ENCODE measurements around the gene HIVEP2. TPM values are rescaled to one million over a fixed set of nuclear protein-coding genes. Genes with fewer than 3 reads are reported as not detected.
A peak's percentile ranks its signal among the peaks of the same experiment; 100 is the strongest.

The HIVEP2 gene
- total RNA-seq, 1 donor from 2014 or later = 15.2 TPM

GRCh38 chr6:142708651-142709050 lies 236.3 kb downstream of the HIVEP2 start:
- H3K27ac Mint-ChIP-seq = no peak overlapping the region
- H3K9me3 Mint-ChIP-seq = peaks cover 11% of the 10 kb centered on the region
- H3K36me3 Mint-ChIP-seq = no peaks in the 10 kb centered on the region
- H3K4me1 Mint-ChIP-seq = no peaks in the 10 kb centered on the region
- no peak overlapping the region for H3K4me3 Mint-ChIP-seq
- peaks cover 5% of the 10 kb centered on the region for H3K27me3 Mint-ChIP-seq (ENCODE audit: low read depth)
- no peak for TF ChIP-seq CTCF (IDR thresholded peaks at IDR 0.05; ENCODE audit: unreplicated experiment)
- DNase-seq (ENCODE audit: low spot score in 2 of 2, unreplicated experiment in 2 of 2) = no peak

GRCh38 chr6:142707255-142707654 lies 237.7 kb downstream of the HIVEP2 start:
- no peaks in the 10 kb centered on the region for H3K27me3 Mint-ChIP-seq (ENCODE audit: low read depth)

GRCh38 chr6:142706210-142706609 lies 238.8 kb downstream of the HIVEP2 start:
- peaks cover 4% of the 10 kb centered on the region for H3K9me3 Mint-ChIP-seq
- no peak overlapping the region for H3K27ac Mint-ChIP-seq
- H3K4me3 Mint-ChIP-seq = no peak overlapping the region
- no peak for TF ChIP-seq CTCF (IDR thresholded peaks at IDR 0.05; ENCODE audit: unreplicated experiment)
- no peaks in the 10 kb centered on the region for H3K27me3 Mint-ChIP-seq (ENCODE audit: low read depth)
- DNase-seq (ENCODE audit: low spot score in 2 of 2, unreplicated experiment in 2 of 2) = no peak
- H3K36me3 Mint-ChIP-seq = no peaks in the 10 kb centered on the region
- peaks cover 8% of the 10 kb centered on the region for H3K4me1 Mint-ChIP-seq

More at GRCh38 chr6:142707255-142707654, 237.7 kb downstream of the HIVEP2 start:
- Mint-ChIP-seq H3K4me1 (peaks cover 8% of the 10 kb centered on the region), H3K9me3 (peaks cover 11% of the 10 kb centered on the region), H3K27ac (no peak overlapping the region), H3K36me3 (no peaks in the 10 kb centered on the region), H3K4me3 (no peak overlapping the region)
- TF ChIP-seq CTCF (IDR thresholded peaks at IDR 0.05; ENCODE audit: unreplicated experiment) = no peak
- DNase-seq (ENCODE audit: low spot score in 2 of 2, unreplicated experiment in 2 of 2) = no peak

- H3K27ac Mint-ChIP-seq = no peak overlapping the region
- H3K27me3 Mint-ChIP-seq (ENCODE audit: low read depth) = no peaks in the 10 kb centered on the region
- DNase-seq (ENCODE audit: low spot score in 2 of 2, unreplicated experiment in 2 of 2) = no peak
- H3K4me3 Mint-ChIP-seq = no peak overlapping the region
- H3K9me3 Mint-ChIP-seq = peaks cover 3% of the 10 kb centered on the region
- peaks cover 8% of the 10 kb centered on the region for H3K4me1 Mint-ChIP-seq
- no peaks in the 10 kb centered on the region for H3K36me3 Mint-ChIP-seq
- TF ChIP-seq CTCF (IDR thresholded peaks at IDR 0.05; ENCODE audit: unreplicated experiment) = no peak
These were observed 239.9 kb downstream of the HIVEP2 start for GRCh38 chr6:142705054-142705453.

GRCh38 chr6:142702501-142703460 lies 242.2 kb downstream of the HIVEP2 start:
- Mint-ChIP-seq H3K4me1 (peaks cover 10% of the 10 kb centered on the region), H3K27ac (peak overlapping the region; percentile 4), H3K27me3 (ENCODE audit: low read depth) (no peaks in the 10 kb centered on the region), H3K4me3 (no peak overlapping the region), H3K9me3 (no peaks in the 10 kb centered on the region), H3K36me3 (no peaks in the 10 kb centered on the region)
- no peak for TF ChIP-seq CTCF (IDR thresholded peaks at IDR 0.05; ENCODE audit: unreplicated experiment)
- DNase-seq (ENCODE audit: low spot score in 2 of 2, unreplicated experiment in 2 of 2) = no peak

Other genes starting within 250 kb of the HIVEP2 start
- gene AIG1, start 115.7 kb upstream of the HIVEP2 start, total RNA-seq = 31.0 to 31.7 TPM (median 31.3 TPM) in 3 replicates

Measured in mesothelial cell of epicardium (in vitro differentiated cells).